Measurements from ENCODE around the gene SALL1.

SALL1 gene

DNA sequence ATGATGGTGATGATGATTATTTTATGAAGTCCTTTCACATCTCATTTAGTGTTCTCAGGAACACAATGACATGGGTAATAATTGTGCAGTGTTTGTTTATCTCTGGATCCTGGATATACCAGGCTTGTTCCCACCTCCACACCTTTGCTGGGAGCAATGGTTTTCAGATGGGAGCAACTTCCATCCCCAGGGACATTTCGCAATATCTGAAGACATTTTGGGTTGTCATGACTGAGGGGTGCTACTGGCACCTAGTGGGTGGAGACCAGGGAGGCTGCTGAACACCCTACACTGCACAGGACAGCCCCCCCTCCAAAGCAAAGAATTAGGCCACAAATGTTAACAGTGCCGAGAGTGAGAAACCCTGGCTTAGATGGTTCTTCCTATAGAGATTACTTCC lies 13.5 kb upstream of the SALL1 start:
- H3K4me1 ChIP-seq (ENCODE audit: insufficient read depth, poor library complexity, severe bottlenecking) = no peaks in the 10 kb centered on the region
- H3K27me3 ChIP-seq (ENCODE audit: insufficient read depth, poor library complexity, severe bottlenecking) = peaks cover 12% of the 10 kb centered on the region
- ATAC-seq (ENCODE audit: low read depth) = no peak
- TF ChIP-seq, protein P1, sequence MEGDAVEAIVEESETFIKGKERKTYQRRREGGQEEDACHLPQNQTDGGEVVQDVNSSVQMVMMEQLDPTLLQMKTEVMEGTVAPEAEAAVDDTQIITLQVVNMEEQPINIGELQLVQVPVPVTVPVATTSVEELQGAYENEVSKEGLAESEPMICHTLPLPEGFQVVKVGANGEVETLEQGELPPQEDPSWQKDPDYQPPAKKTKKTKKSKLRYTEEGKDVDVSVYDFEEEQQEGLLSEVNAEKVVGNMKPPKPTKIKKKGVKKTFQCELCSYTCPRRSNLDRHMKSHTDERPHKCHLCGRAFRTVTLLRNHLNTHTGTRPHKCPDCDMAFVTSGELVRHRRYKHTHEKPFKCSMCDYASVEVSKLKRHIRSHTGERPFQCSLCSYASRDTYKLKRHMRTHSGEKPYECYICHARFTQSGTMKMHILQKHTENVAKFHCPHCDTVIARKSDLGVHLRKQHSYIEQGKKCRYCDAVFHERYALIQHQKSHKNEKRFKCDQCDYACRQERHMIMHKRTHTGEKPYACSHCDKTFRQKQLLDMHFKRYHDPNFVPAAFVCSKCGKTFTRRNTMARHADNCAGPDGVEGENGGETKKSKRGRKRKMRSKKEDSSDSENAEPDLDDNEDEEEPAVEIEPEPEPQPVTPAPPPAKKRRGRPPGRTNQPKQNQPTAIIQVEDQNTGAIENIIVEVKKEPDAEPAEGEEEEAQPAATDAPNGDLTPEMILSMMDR (IDR thresholded peaks at IDR 0.05; ENCODE audit: poor library complexity, severe bottlenecking) = no peak
- H3K36me3 ChIP-seq (ENCODE audit: low read depth) = no peaks in the 10 kb centered on the region
- H3K27ac ChIP-seq (ENCODE audit: poor library complexity, severe bottlenecking) = no peak overlapping the region
- no peak for DNase-seq (ENCODE audit: low spot score)
- H3K9me3 ChIP-seq (ENCODE audit: severe bottlenecking) = no peaks in the 10 kb centered on the region
- no peak overlapping the region for H3K4me3 ChIP-seq (ENCODE audit: severe bottlenecking)

DNA sequence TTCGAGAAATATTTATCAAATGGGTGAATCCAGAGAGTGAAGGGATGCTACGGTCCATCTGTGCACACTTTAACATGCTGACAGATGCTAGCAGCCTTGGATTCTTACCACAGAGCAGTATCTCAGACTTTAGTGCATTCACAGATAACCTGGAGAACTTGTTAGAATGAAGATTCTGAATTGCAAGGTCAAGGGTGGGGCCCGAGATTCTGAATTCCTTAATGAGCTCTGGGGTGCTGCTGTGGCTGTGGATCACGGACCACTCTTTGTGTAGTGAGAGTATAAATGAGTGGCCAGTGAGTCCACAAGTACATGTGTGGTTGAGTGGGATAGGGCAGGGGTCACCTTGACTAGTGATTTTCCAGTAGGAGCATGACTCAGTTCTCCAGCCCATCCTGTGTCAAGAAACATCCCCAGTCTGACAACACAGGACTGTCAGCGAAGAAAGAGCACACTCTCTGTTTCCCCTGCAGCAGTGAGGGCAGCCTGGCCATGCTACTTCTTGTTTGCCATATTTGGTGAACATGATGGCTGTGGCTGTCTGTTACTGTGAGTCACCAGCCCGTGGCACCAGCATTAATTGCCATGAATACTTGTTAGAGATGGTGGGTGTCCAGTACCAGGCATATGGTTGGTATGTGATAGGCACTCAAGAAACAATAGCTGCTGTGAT lies 13.0 kb upstream of the SALL1 start:
- peaks cover 16% of the 10 kb centered on the region for H3K27me3 ChIP-seq (ENCODE audit: insufficient read depth, poor library complexity, severe bottlenecking)
- H3K4me3 ChIP-seq (ENCODE audit: severe bottlenecking) = no peak overlapping the region
- ATAC-seq (ENCODE audit: low read depth) = no peak; the same call in 2 of the 3 replicates
- no peaks in the 10 kb centered on the region for H3K4me1 ChIP-seq (ENCODE audit: insufficient read depth, poor library complexity, severe bottlenecking)
- H3K27ac ChIP-seq (ENCODE audit: poor library complexity, severe bottlenecking) = no peak overlapping the region
- H3K36me3 ChIP-seq (ENCODE audit: low read depth) = no peaks in the 10 kb centered on the region
- H3K9me3 ChIP-seq (ENCODE audit: severe bottlenecking) = no peaks in the 10 kb centered on the region
- DNase-seq (ENCODE audit: low spot score) = no peak
- TF ChIP-seq, protein P1 (IDR thresholded peaks at IDR 0.05; ENCODE audit: poor library complexity, severe bottlenecking) = no peak

DNA sequence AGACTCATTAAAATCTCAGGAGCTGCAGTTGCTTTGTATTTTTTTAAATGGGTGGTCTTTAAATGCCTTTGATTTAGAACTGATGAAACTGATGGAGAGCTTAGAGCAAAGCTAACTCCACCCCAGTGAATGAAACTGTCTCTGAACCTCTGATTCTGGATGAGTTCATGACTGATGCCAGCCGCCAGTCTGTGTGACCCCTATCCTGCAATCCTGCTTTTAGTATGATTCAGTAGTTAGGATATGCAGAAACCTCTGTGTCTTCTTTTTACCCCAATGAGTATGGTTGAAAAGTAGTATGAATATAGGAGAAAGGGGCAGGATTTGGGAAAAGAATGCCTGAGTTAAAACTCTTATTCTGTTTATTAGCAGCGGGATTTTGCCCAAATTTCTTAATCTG lies 12.3 kb upstream of the SALL1 start:
- Histone ChIP-seq H3K9me3 (ENCODE audit: severe bottlenecking) (no peaks in the 10 kb centered on the region), H3K27me3 (ENCODE audit: insufficient read depth, poor library complexity, severe bottlenecking) (peaks cover 22% of the 10 kb centered on the region), H3K36me3 (ENCODE audit: low read depth) (no peaks in the 10 kb centered on the region), H3K27ac (ENCODE audit: poor library complexity, severe bottlenecking) (no peak overlapping the region), H3K4me1 (ENCODE audit: insufficient read depth, poor library complexity, severe bottlenecking) (no peaks in the 10 kb centered on the region), H3K4me3 (ENCODE audit: severe bottlenecking) (no peak overlapping the region)
- TF ChIP-seq, protein P1 (IDR thresholded peaks at IDR 0.05; ENCODE audit: poor library complexity, severe bottlenecking) = no peak
- no peak for DNase-seq (ENCODE audit: low spot score)
- ATAC-seq (ENCODE audit: low read depth) = no peak

DNA sequence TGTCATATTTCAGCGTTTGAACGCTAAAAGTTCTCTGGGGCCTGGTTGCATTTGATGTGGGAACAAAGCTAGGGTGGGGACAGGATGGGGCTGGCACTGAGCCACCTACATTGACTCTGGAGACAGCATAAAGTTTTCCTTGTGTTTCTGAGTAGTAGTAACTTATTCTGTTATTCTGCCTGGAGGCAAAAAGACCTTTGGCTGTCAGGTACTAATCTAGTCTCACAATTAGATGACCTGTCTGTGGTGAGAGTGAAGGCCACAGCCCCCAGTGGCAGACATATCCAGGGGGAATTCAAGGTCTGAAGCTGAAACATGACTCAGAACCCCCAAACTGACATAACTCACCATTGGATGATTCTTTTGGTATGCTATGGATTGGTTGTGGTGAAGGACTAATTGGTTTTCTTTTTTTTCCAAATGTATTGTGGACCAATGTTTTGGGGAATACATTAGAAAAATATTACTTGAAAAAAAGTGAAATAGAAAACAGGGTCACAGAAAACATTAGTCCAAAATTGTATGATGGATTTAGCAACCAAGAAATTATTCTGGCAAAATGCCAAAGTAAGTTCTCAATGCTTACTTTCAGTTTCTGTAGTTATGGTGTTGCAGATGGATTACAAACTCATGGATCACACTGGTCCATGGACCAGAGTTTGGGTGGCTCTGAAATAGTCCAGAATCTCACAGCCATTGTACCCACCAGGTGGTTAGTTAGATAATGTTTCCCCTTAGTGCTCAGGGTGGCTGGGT lies 10.5 kb upstream of the SALL1 start:
- Histone ChIP-seq H3K9me3 (ENCODE audit: severe bottlenecking) (no peaks in the 10 kb centered on the region), H3K27ac (ENCODE audit: poor library complexity, severe bottlenecking) (no peak overlapping the region), H3K27me3 (ENCODE audit: insufficient read depth, poor library complexity, severe bottlenecking) (peaks cover 33% of the 10 kb centered on the region), H3K4me3 (ENCODE audit: severe bottlenecking) (no peak overlapping the region), H3K36me3 (ENCODE audit: low read depth) (no peaks in the 10 kb centered on the region), H3K4me1 (ENCODE audit: insufficient read depth, poor library complexity, severe bottlenecking) (no peaks in the 10 kb centered on the region)
- TF ChIP-seq, protein P1 (IDR thresholded peaks at IDR 0.05; ENCODE audit: poor library complexity, severe bottlenecking) = no peak
- DNase-seq (ENCODE audit: low spot score) = no peak
- no peak for ATAC-seq (ENCODE audit: low read depth)

DNA sequence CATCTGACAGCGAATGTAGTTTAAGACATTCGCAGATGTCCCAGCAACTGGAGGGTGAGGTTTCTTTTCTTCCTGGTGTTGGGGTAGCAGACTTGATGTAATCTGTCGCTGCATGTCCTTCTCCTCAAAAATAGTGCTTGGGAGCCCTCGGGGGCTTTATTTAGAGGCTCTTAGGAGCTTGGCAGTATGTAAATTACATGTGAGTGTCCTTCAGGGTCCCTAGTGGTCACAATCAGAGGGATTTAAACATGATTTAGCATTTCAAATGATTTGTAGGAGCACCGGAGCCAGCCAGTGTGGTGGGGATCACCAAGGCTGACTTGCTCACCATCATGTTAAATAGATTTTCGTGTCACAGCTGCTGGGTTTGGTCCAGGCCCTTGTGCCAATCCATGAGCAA lies 8.8 kb upstream of the SALL1 start:
- Histone ChIP-seq H3K36me3 (ENCODE audit: low read depth) (no peaks in the 10 kb centered on the region), H3K4me3 (ENCODE audit: severe bottlenecking) (no peak overlapping the region), H3K9me3 (ENCODE audit: severe bottlenecking) (no peaks in the 10 kb centered on the region), H3K4me1 (ENCODE audit: insufficient read depth, poor library complexity, severe bottlenecking) (no peaks in the 10 kb centered on the region), H3K27me3 (ENCODE audit: insufficient read depth, poor library complexity, severe bottlenecking) (peaks cover 50% of the 10 kb centered on the region), H3K27ac (ENCODE audit: poor library complexity, severe bottlenecking) (no peak overlapping the region)
- TF ChIP-seq, protein P1 (IDR thresholded peaks at IDR 0.05; ENCODE audit: poor library complexity, severe bottlenecking) = no peak
- ATAC-seq (ENCODE audit: low read depth) (no peak), DNase-seq (ENCODE audit: low spot score) (no peak)

Data from RWPE2 (cell line).